K562 (cell line): Measurements from ENCODE around the gene UCK1. TPM values are rescaled to one million over a fixed set of nuclear protein-coding genes. Genes with fewer than 3 reads are reported as not detected.

Experiments
- ATAC-seq: fragments of 200-7000 bp; cut with Tn5 transposase; 3 replicates; pipeline ENCODE4 v1.9.1; 2020; ENCODE audit warnings: moderate library complexity
- BruUV-seq: library from RNA; stranded (reverse); fragments of 400-500 nt; replicated peaks from 2 replicates; lab custom pipeline; 2021; lab: Mats Ljungman, UMichigan
- CTCF ChIA-PET: fragments of 300-600 bp; formaldehyde crosslinking; extraction: SDS; loops from one replicate; lab custom pipeline; 2021; ENCODE audit warnings: low intra/inter-chr PET ratio; lab: Yijun Ruan, JAX
- POLR2A ChIA-PET: fragments of 300-600, 350-650 bp; sonication (Branson Sonifier 250); formaldehyde crosslinking; extraction: SDS; loops from one replicate; lab custom pipeline; 2021; ENCODE audit warnings: antibody characterized with exemption, inconsistent platforms; lab: Yijun Ruan, JAX
- DNase-seq, 4 experiments: peaks; one replicate each; pipeline versions ENCODE4 v3.0.0 to v3.0.0-alpha.2; 2011 to 2018; ENCODE audit warnings: low spot score in 3 of 4, mixed read lengths in 3 of 4; ENCODE audit errors: extremely low read depth in 1 of 4
- FAIRE-seq: peaks from 2 replicates; lab custom pipeline; 2011; peaks lifted over from hg19 to GRCh38; lab: Jason Lieb, UNC
- H2AFZ ChIP-seq: 2 replicates; pipeline ENCODE4 v1.6.0; 2011; ENCODE audit warnings: low read depth, low read length, control low read depth, inconsistent platforms
- H3K27ac ChIP-seq: fragments of 200-600 bp; 3 replicates; pipeline ENCODE4 v1.8.0; 2011; ENCODE audit warnings: low read depth, mild to moderate bottlenecking, control low read depth, inconsistent platforms, low read length, moderate library complexity, mixed read lengths; ENCODE audit errors: extremely low read depth
- H3K27me3 ChIP-seq, 2 experiments: fragments of 300-600 bp in 1 of 2; 2 replicates in 1 of 2; 3 replicates in 1 of 2; pipeline versions ENCODE4 v1.6.0 to v1.8.0; 2011; ENCODE audit warnings: inconsistent platforms in 2 of 2, low read length in 2 of 2, mild to moderate bottlenecking in 1 of 2, mixed read lengths in 1 of 2, moderate library complexity in 1 of 2; ENCODE audit not compliant: control insufficient read depth in 2 of 2, insufficient read depth in 2 of 2
- H3K36me3 ChIP-seq: fragments of 300-600 bp; 3 replicates; pipeline ENCODE4 v1.8.0; 2011; ENCODE audit warnings: mild to moderate bottlenecking, low read length, inconsistent platforms; ENCODE audit not compliant: control insufficient read depth, insufficient read depth
- H3K4me1 ChIP-seq, 2 experiments: fragments of 200-600 bp in 1 of 2; replicated peaks in 1 of 2; 2 replicates in 1 of 2; 3 replicates in 1 of 2; pipeline versions ENCODE4 v1.5.1 to v1.8.0; 2011; ENCODE audit warnings: inconsistent platforms in 2 of 2, low read length in 2 of 2, mild to moderate bottlenecking in 1 of 2, mixed read lengths in 1 of 2, moderate library complexity in 1 of 2; ENCODE audit not compliant: control insufficient read depth in 2 of 2, insufficient read depth in 2 of 2
- H3K4me2 ChIP-seq: 2 replicates; pipeline ENCODE4 v1.6.1; 2011; ENCODE audit warnings: low read length, control low read depth, inconsistent platforms, mixed read lengths; ENCODE audit not compliant: insufficient read depth
- H3K4me3 ChIP-seq: fragments of 200-600 bp; sonication (generic), shearing (Covaris generic); 2 replicates; pipeline ENCODE4 v1.5.1; 2016; ENCODE audit warnings: control low read depth, inconsistent platforms
- H3K79me2 ChIP-seq: fragments of 200-600 bp; 3 replicates; pipeline ENCODE4 v1.8.0; 2011; ENCODE audit warnings: low read length, inconsistent platforms; ENCODE audit not compliant: control insufficient read depth, insufficient read depth
- H3K9ac ChIP-seq, 2 experiments: 2 replicates each; pipeline versions ENCODE4 v1.6.0 to v1.6.1; 2011; ENCODE audit warnings: low read depth in 2 of 2, low read length in 2 of 2, control low read depth in 1 of 2, inconsistent platforms in 1 of 2, mild to moderate bottlenecking in 1 of 2, mixed read lengths in 1 of 2; ENCODE audit not compliant: insufficient read depth in 1 of 2
- H3K9me1 ChIP-seq: one replicate; pipeline ENCODE4 v1.6.0; 2011; ENCODE audit warnings: inconsistent platforms, mild to moderate bottlenecking, low read length, moderate library complexity; ENCODE audit not compliant: control insufficient read depth, insufficient read depth
- H3K9me3 ChIP-seq: replicated peaks from 2 replicates; pipeline ENCODE4 v1.5.1; 2011; ENCODE audit warnings: low read depth, low read length, inconsistent platforms; ENCODE audit not compliant: control insufficient read depth, insufficient read depth
- H4K20me1 ChIP-seq: replicated peaks from 2 replicates; pipeline ENCODE4 v1.6.1; 2011; ENCODE audit warnings: low read length, inconsistent platforms, mixed read lengths; ENCODE audit not compliant: control insufficient read depth, insufficient read depth
- ATF3 ChIP-seq, 2 experiments: fragments of 450-650 bp in 1 of 2; sonication (generic) in 1 of 2; formaldehyde crosslinking in 1 of 2; IDR thresholded peaks in 1 of 2; conservative IDR thresholded peaks in 1 of 2; 2 replicates each; pipeline versions ENCODE4 v1.6.1 to v1.8.1; 2016 to 2023; ENCODE audit warnings: mild to moderate bottlenecking in 2 of 2, moderate library complexity in 2 of 2, inconsistent platforms in 1 of 2, missing genetic modification reagents in 1 of 2
- SNIP1 ChIP-seq: fragments of 450-650 bp; IDR thresholded peaks from 2 replicates; pipeline ENCODE4 v1.7.1; 2017; ENCODE audit warnings: low read depth, mild to moderate bottlenecking
- ZNF212 ChIP-seq: fragments of 450-650 bp; formaldehyde crosslinking; IDR thresholded peaks from 2 replicates; pipeline ENCODE4 v1.4.0; 2020; ENCODE audit warnings: mild to moderate bottlenecking
- ZNF75A ChIP-seq: fragments of 450-650 bp; formaldehyde crosslinking; IDR thresholded peaks from 2 replicates; pipeline ENCODE4 v1.4.0; 2020; ENCODE audit warnings: mild to moderate bottlenecking
- WGBS: fragments of 100-300 bp; shearing (Covaris generic); methylation state at CpG from one replicate; pipeline ENCODE4 v1.1.6; 2016; ENCODE audit warnings: low coverage, mixed read lengths; ENCODE audit not compliant: insufficient coverage; ENCODE audit errors: missing lambda C conversion rate; 5-methylcytosine and 5-hydroxymethylcytosine counted together
- in situ Hi-C: fragments of 300-500 bp; cut with MboI; formaldehyde crosslinking; loops from 4 replicates; pipeline ENCODE4 v1.15.0; 2018; ENCODE audit warnings: inconsistent platforms, mixed read lengths
- intact Hi-C: fragments of 100-400 bp; cut with micrococcal nuclease; formaldehyde crosslinking; loops from 2 replicates; pipeline ENCODE4 v1.14.2; 2022
- polyA plus RNA-seq, 8 experiments: library from polyadenylated mRNA; depleted of rRNA in 4 of 8; stranded (reverse) in 5 of 8; unstranded in 3 of 8; fragments of >200 nt; fragmentation: Nextera tagmentation in 2 of 8; fragmentation: Illumina TruSeq in 1 of 8; extraction: Ambion mirVana in 2 of 8; extraction: Trizol in 1 of 8; gene quantifications; 2 replicates each; pipeline versions ENCODE4 v1.2.1 to v1.2.3, GENCODE V29; 2011 to 2014; ENCODE audit warnings: inconsistent platforms in 1 of 8, missing spikeins in 1 of 8
- total RNA-seq, 7 experiments: library from RNA; depleted of rRNA in 6 of 7; stranded (reverse); fragments of >200 nt in 6 of 7; fragmentation: Illumina TruSeq in 2 of 7; extraction: Trizol in 2 of 7; gene quantifications; 2 replicates each; pipeline versions ENCODE4 v1.2.1 to v1.2.3, GENCODE V29; 2011 to 2021; ENCODE audit warnings: low replicate concordance in 1 of 7
- TF ChIP-seq, protein P1 (sequence below): fragments of 450-650 bp; IDR thresholded peaks from 2 replicates; pipeline ENCODE4 v1.6.1; 2016; ENCODE audit warnings: mild to moderate bottlenecking, moderate library complexity

UCK1 gene
- total and polyA plus RNA-seq, 9 of the 15 experiments (the other 6 are each of a cell fraction or from before 2014, with no cell fraction given), result 0.27 to 27.5 (median 16.1) TPM

- no peak overlapping the region for H3K4me2 ChIP-seq
- H3K4me1 ChIP-seq, result peaks cover 0 to 12% of the 10 kb centered on the region in 2 experiments; a peak in 1 of 5 replicates
- in situ Hi-C loops (no loop called here), intact Hi-C loops (no loop called here)
- FAIRE-seq, result no peak
- H3K27ac ChIP-seq, result no peak overlapping the region
- no peak overlapping the region for H3K4me3 ChIP-seq
- no peaks in the 10 kb centered on the region for H3K79me2 ChIP-seq
- no peak overlapping the region for H2AFZ ChIP-seq
- H3K9me3 ChIP-seq, result no peaks in the 10 kb centered on the region
- no TSS peak for BruUV-seq
- H3K9ac ChIP-seq, result 0 out of 4 replicates have a peak overlapping the region, but pooled peaks of 1 of the 2 experiments have one; percentile 52
- 95% methylated on average over 9 of the region's 9 CpGs for WGBS
- TF ChIP-seq ATF3 (IDR thresholded peaks at IDR 0.05) (no peak), ATF3 (CRISPR knock-in tag; conservative IDR thresholded peaks at IDR 0.05) (no peak), ZNF212 (CRISPR knock-in tag) (no peak), ZNF75A (CRISPR knock-in tag) (no peak), SNIP1 (no peak)
- TF ChIP-seq, protein P1, sequence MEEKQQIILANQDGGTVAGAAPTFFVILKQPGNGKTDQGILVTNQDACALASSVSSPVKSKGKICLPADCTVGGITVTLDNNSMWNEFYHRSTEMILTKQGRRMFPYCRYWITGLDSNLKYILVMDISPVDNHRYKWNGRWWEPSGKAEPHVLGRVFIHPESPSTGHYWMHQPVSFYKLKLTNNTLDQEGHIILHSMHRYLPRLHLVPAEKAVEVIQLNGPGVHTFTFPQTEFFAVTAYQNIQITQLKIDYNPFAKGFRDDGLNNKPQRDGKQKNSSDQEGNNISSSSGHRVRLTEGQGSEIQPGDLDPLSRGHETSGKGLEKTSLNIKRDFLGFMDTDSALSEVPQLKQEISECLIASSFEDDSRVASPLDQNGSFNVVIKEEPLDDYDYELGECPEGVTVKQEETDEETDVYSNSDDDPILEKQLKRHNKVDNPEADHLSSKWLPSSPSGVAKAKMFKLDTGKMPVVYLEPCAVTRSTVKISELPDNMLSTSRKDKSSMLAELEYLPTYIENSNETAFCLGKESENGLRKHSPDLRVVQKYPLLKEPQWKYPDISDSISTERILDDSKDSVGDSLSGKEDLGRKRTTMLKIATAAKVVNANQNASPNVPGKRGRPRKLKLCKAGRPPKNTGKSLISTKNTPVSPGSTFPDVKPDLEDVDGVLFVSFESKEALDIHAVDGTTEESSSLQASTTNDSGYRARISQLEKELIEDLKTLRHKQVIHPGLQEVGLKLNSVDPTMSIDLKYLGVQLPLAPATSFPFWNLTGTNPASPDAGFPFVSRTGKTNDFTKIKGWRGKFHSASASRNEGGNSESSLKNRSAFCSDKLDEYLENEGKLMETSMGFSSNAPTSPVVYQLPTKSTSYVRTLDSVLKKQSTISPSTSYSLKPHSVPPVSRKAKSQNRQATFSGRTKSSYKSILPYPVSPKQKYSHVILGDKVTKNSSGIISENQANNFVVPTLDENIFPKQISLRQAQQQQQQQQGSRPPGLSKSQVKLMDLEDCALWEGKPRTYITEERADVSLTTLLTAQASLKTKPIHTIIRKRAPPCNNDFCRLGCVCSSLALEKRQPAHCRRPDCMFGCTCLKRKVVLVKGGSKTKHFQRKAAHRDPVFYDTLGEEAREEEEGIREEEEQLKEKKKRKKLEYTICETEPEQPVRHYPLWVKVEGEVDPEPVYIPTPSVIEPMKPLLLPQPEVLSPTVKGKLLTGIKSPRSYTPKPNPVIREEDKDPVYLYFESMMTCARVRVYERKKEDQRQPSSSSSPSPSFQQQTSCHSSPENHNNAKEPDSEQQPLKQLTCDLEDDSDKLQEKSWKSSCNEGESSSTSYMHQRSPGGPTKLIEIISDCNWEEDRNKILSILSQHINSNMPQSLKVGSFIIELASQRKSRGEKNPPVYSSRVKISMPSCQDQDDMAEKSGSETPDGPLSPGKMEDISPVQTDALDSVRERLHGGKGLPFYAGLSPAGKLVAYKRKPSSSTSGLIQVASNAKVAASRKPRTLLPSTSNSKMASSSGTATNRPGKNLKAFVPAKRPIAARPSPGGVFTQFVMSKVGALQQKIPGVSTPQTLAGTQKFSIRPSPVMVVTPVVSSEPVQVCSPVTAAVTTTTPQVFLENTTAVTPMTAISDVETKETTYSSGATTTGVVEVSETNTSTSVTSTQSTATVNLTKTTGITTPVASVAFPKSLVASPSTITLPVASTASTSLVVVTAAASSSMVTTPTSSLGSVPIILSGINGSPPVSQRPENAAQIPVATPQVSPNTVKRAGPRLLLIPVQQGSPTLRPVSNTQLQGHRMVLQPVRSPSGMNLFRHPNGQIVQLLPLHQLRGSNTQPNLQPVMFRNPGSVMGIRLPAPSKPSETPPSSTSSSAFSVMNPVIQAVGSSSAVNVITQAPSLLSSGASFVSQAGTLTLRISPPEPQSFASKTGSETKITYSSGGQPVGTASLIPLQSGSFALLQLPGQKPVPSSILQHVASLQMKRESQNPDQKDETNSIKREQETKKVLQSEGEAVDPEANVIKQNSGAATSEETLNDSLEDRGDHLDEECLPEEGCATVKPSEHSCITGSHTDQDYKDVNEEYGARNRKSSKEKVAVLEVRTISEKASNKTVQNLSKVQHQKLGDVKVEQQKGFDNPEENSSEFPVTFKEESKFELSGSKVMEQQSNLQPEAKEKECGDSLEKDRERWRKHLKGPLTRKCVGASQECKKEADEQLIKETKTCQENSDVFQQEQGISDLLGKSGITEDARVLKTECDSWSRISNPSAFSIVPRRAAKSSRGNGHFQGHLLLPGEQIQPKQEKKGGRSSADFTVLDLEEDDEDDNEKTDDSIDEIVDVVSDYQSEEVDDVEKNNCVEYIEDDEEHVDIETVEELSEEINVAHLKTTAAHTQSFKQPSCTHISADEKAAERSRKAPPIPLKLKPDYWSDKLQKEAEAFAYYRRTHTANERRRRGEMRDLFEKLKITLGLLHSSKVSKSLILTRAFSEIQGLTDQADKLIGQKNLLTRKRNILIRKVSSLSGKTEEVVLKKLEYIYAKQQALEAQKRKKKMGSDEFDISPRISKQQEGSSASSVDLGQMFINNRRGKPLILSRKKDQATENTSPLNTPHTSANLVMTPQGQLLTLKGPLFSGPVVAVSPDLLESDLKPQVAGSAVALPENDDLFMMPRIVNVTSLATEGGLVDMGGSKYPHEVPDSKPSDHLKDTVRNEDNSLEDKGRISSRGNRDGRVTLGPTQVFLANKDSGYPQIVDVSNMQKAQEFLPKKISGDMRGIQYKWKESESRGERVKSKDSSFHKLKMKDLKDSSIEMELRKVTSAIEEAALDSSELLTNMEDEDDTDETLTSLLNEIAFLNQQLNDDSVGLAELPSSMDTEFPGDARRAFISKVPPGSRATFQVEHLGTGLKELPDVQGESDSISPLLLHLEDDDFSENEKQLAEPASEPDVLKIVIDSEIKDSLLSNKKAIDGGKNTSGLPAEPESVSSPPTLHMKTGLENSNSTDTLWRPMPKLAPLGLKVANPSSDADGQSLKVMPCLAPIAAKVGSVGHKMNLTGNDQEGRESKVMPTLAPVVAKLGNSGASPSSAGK, result no peak
- DNase-seq, result no peak
- no peak for ATAC-seq
- no peaks in the 10 kb centered on the region for H3K27me3 ChIP-seq
- CTCF ChIA-PET, result no interaction called here
- POLR2A ChIA-PET, result no interaction called here
- H3K36me3 ChIP-seq, result peaks cover 37% of the 10 kb centered on the region; the same call in 2 of the 3 replicates
- no peaks in the 10 kb centered on the region for H4K20me1 ChIP-seq
- H3K9me1 ChIP-seq, result no peaks in the 10 kb centered on the region
These were observed 49.3 kb upstream of the UCK1 start for GRCh38 chr9:131580358-131580757.
